HepG2 (cell line): ENCODE results near the gene MVP. TPM values are rescaled to one million over a fixed set of nuclear protein-coding genes. Genes with fewer than 3 reads are reported as not detected.

Experiments used
- AKNA ChIP-seq: sonication (generic); formaldehyde crosslinking; IDR thresholded peaks from 2 replicates; pipeline ENCODE4 v1.4.0; 2020; ENCODE audit warnings: missing genetic modification reagents, borderline replicate concordance
- DPF2 ChIP-seq: sonication (generic); formaldehyde crosslinking; IDR thresholded peaks from 2 replicates; pipeline ENCODE4 v1.4.0; 2020; ENCODE audit warnings: mild to moderate bottlenecking, low read depth, missing genetic modification reagents, borderline replicate concordance
- HNRNPLL ChIP-seq: fragments of 200-400 bp; formaldehyde crosslinking; IDR thresholded peaks from 2 replicates; pipeline ENCODE4 v1.6.1; 2017; ENCODE audit warnings: mild to moderate bottlenecking, low read depth, low read length; ENCODE audit not compliant: poor library complexity, severe bottlenecking
- KDM4B ChIP-seq: sonication (generic); formaldehyde crosslinking; IDR thresholded peaks from 2 replicates; pipeline ENCODE4 v1.4.0; 2020; ENCODE audit warnings: missing genetic modification reagents
- KLF9 ChIP-seq: IDR thresholded peaks from 2 replicates; pipeline ENCODE4 v1.6.1; 2016; ENCODE audit warnings: low read depth
- MLX ChIP-seq: IDR thresholded peaks from 2 replicates; pipeline ENCODE4 v1.6.1; 2016
- NCOA1 ChIP-seq: sonication (generic); formaldehyde crosslinking; IDR thresholded peaks from 2 replicates; pipeline ENCODE4 v1.9.0; 2021; ENCODE audit warnings: missing genetic modification reagents
- PBX2 ChIP-seq: IDR thresholded peaks from 2 replicates; pipeline ENCODE4 v1.6.1; 2016; ENCODE audit warnings: control low read depth
- PBX3 ChIP-seq: sonication (generic); formaldehyde crosslinking; IDR thresholded peaks from 2 replicates; pipeline ENCODE4 v1.8.1; 2023; ENCODE audit warnings: missing genetic modification reagents, inconsistent platforms, borderline replicate concordance
- PHF8 ChIP-seq: sonication (generic); formaldehyde crosslinking; IDR thresholded peaks from 2 replicates; pipeline ENCODE4 v1.5.0; 2020; ENCODE audit warnings: missing genetic modification reagents
- PRMT3 ChIP-seq: sonication (generic); formaldehyde crosslinking; IDR thresholded peaks from 2 replicates; pipeline ENCODE4 v1.8.1; 2022; ENCODE audit warnings: low read depth, mild to moderate bottlenecking, moderate library complexity, missing genetic modification reagents, borderline replicate concordance
- SMAD3 ChIP-seq: sonication (generic); formaldehyde crosslinking; IDR thresholded peaks from 2 replicates; pipeline ENCODE4 v1.4.0; 2020; ENCODE audit warnings: missing genetic modification reagents
- USF2 ChIP-seq, 2 experiments: sonication (generic) in 1 of 2; formaldehyde crosslinking in 1 of 2; IDR thresholded peaks; 2 replicates each; pipeline versions ENCODE4 v1.5.1 to v1.6.1; 2011 to 2020; ENCODE audit warnings: borderline replicate concordance in 1 of 2, low read depth in 1 of 2, low read length in 1 of 2, mild to moderate bottlenecking in 1 of 2, missing genetic modification reagents in 1 of 2, moderate library complexity in 1 of 2
- ZNF615 ChIP-seq: sonication (generic); formaldehyde crosslinking; IDR thresholded peaks from 2 replicates; pipeline ENCODE4 v1.5.0; 2020; ENCODE audit warnings: mild to moderate bottlenecking, missing genetic modification reagents, borderline replicate concordance
- ZNF619 ChIP-seq: sonication (generic); formaldehyde crosslinking; IDR thresholded peaks from 2 replicates; pipeline ENCODE4 v1.4.0; 2020; ENCODE audit warnings: mild to moderate bottlenecking, missing genetic modification reagents
- polyA plus RNA-seq, 8 experiments: library from polyadenylated mRNA; depleted of rRNA in 3 of 8; stranded (reverse) in 7 of 8; unstranded in 1 of 8; fragments of >200 nt; fragmentation: Illumina TruSeq in 4 of 8; extraction: Trizol in 4 of 8; gene quantifications; 2 replicates each; pipeline versions ENCODE4 v1.2.1 to v1.2.3, GENCODE V29; 2011 to 2016; ENCODE audit warnings: low read depth in 4 of 8, missing spikeins in 1 of 8, mixed read lengths in 1 of 8; ENCODE audit not compliant: insufficient read depth in 1 of 8
- total RNA-seq, 5 experiments: library from RNA; depleted of rRNA; stranded (reverse); fragments of >200 nt; fragmentation: Illumina TruSeq; extraction: Trizol; gene quantifications; 2 replicates each; pipeline ENCODE4 v1.2.3, GENCODE V29; 2016; ENCODE audit warnings: low read depth in 1 of 5

MVP gene
- total and polyA plus RNA-seq, 2 of the 13 experiments (the other 11 are each of a cell fraction or from before 2014, with no cell fraction given) = 22.9 to 43.5 TPM

- no peak; the same call in 1 of the 2 replicates for TF ChIP-seq PBX3 (CRISPR knock-in tag)
- no peak for TF ChIP-seq DPF2 (CRISPR knock-in tag)
- TF ChIP-seq KLF9 = 0 out of 2 replicates have a peak, but pooled peaks have one; percentile 71
- TF ChIP-seq ZNF615 (CRISPR knock-in tag) = peak; percentile 66; the same call in 1 of the 2 replicates
- TF ChIP-seq HNRNPLL = peak; percentile 93
- TF ChIP-seq SMAD3 = peak; percentile 97
- peak; percentile 95 for TF ChIP-seq ZNF619 (CRISPR knock-in tag)
- TF ChIP-seq PHF8 = peak; percentile 89
- TF ChIP-seq PBX2 (CRISPR knock-in tag) = no peak
- peak; percentile 82; the same call in 1 of the 2 replicates for TF ChIP-seq KDM4B (CRISPR knock-in tag)
- peak; percentile 83; the same call in 1 of the 2 replicates for TF ChIP-seq NCOA1 (CRISPR knock-in tag)
- peak; percentile 94; the same call in 1 of the 2 replicates for TF ChIP-seq PRMT3 (CRISPR knock-in tag)
- no peak for TF ChIP-seq AKNA
- peak; percentile 57; the same call in 1 of the 2 replicates for TF ChIP-seq MLX (CRISPR knock-in tag)
- TF ChIP-seq USF2 (IDR thresholded peaks at IDR 0.05; ENCODE audit: low read depth, low read length) = peak; percentile 50
- TF ChIP-seq USF2 (CRISPR knock-in tag; IDR thresholded peaks at IDR 0.05; ENCODE audit: borderline replicate concordance) = peak; percentile 74; the same call in 1 of the 2 replicates
Measured at GRCh38 chr16:29805232-29806098, 14.8 kb upstream of the MVP start (continued).
